CD1c-positive myeloid dendritic cell (primary cell): ENCODE results near the gene P2RY8.
"Not testable (repeated sequence)": the region's sequence is repeated elsewhere in the genome, so short reads cannot be mapped to it uniquely, and the experiment has no call there.

ENCODE experiments used
- DNase-seq: peaks from one replicate; pipeline ENCODE4 v3.0.0-alpha.2; 2016; ENCODE audit errors: extremely low spot score

P2RY8 gene

DNA sequence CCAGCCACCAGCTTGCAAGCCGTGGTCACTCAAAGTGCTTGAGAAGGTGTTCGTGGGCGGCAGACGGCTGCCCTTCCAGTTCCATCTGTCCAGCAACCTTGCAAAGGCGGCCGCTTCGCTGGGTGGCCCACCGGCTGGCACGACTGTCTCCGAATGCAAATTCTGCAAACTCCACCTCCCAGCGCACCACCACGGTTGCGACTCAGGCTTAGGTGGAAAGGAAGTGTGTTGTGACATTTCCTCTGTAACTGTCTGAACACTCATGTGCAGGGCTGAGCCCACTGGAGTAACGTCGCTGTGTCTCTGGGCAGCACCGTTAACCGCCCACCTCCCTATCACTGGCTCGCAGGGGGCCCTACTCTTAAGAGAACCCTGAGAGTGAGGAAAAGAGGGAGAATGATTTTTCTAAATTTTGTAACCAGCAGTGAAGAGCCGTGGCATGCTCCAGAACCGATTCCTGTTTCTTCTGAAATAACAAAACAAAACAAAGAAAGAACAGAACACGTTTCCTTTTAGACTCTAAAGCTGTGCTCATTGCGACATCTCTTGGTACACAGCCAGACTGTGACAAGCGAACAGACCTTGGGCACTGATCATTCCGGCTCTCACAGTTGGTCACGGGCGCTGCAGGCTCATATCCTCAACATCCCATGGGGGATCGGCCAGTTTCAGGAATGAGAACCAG lies at the start of gene P2RY8:
TSS of gene P2RY8 (minus strand) at position 155 of the 685 bp plus-strand sequence. CDS start 70,627 bp downstream, outside the sequence.
- DNase-seq: peak; percentile 88

- no peak for DNase-seq
Measured at GRCh38 chrX:1584237-1585011, 47.4 kb upstream of the P2RY8 start.

GRCh38 chrX:1582686-1583437 lies 45.9 kb upstream of the P2RY8 start:
- peak; percentile 42 for DNase-seq

- peak; percentile 81 for DNase-seq
Measured at GRCh38 chrX:1581132-1581531, 44.1 kb upstream of the P2RY8 start.

DNA sequence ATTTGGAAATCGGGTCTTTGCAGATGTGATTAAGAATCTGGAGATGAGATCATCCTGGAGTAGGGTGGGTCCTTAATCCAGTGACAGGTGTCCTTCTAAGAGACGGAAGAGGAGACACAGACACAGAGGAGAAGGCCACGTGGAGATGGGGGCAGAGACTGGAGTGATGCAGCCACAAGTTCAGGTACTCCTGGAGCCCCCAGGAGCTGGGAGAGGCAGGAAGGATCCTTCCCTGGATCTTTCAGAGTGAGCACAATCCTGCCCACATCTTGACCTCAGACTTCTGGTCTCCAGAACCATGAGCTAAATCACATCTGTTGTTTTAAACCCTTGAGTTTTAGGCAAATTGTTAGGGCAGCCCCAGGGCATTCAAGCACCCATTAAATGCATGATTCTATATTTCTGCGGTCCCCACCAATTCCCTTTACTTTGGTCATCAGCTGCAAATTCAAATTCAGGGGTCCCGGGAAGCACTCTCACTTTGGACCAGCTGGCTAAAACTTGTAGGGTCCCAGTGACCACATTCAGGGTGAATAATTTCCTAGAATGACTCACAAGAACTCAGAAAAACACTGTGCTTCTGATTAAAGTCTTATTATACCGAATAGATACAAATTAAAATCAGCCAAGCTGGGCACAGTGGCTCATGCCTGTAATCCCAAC lies 41.7 kb upstream of the P2RY8 start:
- no peak for DNase-seq

GRCh38 chrX:1577845-1578244 lies 40.9 kb upstream of the P2RY8 start:
- no peak for DNase-seq

DNA sequence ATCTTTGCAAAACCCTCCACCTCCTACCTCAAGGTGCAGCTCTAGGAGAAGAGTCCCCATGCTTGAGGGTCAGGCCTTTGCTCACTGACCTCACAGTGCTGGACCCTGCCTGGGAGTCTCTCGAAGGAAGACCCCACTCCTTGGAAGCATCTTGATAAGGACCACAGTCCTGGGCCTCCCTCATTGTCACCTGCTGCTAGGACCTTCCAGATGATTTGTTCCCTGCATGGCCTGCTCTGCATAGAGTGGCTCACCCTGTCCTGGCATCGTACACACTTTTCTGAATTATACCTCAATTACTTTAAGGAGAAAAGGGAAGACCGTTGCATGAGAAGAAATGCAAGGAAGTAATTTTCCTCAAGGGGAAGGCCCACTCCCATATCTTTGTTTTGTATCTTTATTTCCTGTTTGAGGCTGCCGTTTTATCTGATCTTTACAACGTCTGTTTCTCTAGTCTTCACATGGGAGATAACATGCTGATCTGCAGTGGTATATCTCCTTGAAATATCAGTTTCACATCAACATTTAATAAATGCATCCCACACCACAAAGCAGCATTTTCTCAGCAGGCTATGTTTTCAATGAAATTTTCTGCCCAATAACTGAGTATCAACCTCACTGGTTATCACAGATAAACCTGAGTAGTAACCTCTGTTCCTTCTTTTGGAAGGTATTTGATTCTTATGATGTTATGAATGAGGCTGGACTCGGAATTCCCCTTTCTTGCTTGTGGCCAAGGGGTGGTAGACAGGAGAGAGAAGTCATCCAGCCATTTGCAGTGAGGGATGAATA lies 39.4 kb upstream of the P2RY8 start:
- no peak for DNase-seq

GRCh38 chrX:1574181-1574580 lies 37.2 kb upstream of the P2RY8 start:
- DNase-seq: not testable (repeated sequence)

DNA sequence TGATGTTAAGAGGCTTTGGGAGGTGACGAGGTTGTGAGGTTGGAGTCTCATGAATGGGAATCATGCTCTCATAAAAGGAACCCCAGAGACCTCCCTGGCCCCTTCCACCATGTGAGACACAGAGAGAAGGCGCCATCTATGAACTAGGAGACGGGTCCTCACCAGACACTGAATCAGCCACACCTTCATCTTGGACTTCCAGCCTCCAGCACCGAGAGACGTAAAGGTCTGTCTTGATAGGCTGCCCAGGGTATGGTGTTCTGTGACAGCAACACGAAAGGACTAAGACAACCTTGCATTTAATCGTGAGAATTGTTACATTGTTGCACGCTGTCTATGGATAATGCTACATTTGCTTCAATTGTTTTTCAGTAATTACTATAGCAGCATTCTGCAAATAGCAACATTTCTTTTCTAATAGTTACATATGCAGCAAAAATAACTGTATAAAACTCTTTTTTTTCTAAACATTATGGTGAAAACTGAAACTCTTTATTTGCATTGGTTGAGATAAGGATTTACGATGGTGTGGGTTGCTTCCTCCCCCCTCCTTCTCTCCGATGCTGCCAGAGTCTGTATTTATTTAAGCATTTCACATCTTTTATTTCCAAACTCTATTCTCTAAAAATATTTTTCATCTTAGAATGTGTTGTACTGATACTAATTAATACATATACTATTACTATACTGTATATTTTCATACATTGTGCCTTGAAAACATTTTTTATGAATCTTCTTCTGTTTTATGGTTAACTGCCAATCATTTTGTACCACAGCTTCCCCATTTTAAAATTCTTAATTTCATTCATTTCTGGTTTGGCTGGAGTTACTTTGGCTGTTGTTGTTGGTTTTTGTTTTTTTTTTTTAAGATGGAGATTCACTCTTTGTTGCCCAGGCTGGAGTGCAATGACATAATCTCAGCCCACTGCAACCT lies 28.0 kb upstream of the P2RY8 start:
- no peak for DNase-seq

DNA sequence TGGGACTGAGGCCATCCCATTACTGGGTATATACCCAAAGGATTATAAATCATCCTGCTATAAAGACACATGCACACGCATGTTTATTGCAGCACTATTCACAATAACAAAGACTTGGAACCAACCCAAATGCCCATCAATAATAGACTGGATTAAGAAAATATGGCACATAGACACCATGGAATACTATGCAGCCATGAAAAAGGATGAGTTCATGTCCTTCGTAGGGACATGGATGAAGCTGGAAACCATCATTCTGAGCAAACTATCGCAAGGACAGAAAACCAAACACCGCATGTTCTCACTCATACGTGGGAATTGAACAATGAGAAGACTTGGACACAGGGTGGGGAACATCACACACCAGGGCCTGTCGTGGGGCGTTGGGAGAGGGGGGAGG lies 27.1 kb upstream of the P2RY8 start:
- not testable (repeated sequence) for DNase-seq

- no peak for DNase-seq
Measured at GRCh38 chrX:1561164-1561563, 24.2 kb upstream of the P2RY8 start.

GRCh38 chrX:1558761-1559468 lies 21.9 kb upstream of the P2RY8 start:
- no peak for DNase-seq

GRCh38 chrX:1557442-1557841 lies 20.5 kb upstream of the P2RY8 start:
- DNase-seq: not testable (repeated sequence)

- no peak for DNase-seq
Measured at GRCh38 chrX:1555370-1555769, 18.4 kb upstream of the P2RY8 start.

GRCh38 chrX:1554469-1555210 lies 17.7 kb upstream of the P2RY8 start:
- DNase-seq: peak; percentile 44

- DNase-seq: no peak
Measured at GRCh38 chrX:1551959-1552546, 15.1 kb upstream of the P2RY8 start.

DNA sequence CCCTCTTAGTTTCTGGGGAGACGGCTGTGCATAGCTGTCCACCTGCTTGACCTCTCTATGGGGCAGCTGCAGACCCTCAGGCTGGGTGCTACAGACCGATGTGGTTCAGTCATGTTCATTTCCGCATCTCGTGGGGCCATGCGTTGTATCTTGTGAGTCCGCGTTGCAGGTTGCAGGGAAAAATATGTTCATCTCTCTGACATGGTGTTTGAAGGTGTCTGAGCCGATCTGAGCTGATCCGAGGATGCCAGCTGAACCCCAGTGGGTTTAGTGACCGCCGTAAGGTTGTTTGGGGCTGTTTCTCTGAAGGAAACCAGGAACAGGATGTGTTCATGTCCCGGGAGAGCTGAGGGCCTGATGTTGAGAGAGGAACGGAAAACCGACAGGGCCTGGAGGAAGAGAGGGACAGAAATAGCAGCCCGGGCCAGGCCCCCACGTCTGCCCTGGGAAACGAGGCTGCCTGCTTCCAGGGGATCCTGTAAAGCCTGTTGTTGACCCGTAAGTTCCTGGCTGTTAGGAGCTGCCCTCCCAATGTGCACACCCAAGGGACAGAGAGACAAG lies 9.8 kb upstream of the P2RY8 start:
- DNase-seq: no peak
